ENCODE measurements around the gene NUDT1.

Gene NUDT1

DNA sequence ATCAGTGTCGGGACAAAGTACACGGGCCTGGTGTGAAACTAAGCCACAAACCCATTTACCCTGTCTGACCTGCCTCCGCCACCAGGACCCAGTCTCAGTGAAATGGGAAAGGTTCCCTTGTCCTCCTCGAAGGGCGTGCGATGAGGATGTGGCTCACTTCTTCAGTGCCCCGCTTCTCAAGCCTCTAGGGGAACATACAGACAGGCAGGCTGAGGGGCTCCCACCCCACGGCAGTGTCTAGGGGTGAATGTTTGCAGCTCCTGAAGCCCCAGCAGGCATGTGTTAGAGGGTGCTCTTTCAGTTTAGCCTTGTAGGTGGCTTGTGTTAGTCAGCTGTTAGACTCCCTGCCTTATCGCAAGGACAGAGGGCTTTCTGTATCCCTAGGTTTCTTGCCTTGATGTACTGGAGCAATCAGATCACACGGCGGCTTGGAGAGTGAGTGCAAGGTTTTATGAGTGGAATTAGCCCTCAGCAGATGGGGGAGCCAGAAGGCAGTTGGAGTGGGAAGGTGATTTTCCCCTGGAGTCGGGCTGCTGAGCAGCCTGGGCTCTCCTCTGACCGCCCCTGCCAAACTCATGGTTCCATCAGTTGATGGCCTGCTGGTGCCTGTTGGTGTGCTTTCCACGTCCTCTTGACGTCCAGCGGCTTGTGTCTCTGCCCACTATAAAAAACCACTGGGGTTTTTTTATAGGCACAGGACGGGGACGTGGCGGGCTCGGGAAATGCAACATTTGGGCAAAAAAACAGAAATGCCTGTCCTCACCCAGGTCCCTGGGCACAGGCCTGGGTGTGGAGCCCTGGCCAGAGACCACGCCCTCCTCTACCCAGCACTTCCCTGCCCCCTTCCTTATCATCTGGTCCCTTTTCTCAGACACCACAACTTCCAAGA is 759 bp downstream of the NUDT1 start:
- no peaks in the 10 kb centered on the region for H3K9me3 Mint-ChIP-seq
- H3K27me3 Mint-ChIP-seq, result no peaks in the 10 kb centered on the region
- H3K36me3 Mint-ChIP-seq, result peaks cover 35 to 47% of the 10 kb centered on the region in 2 donors
- H3K4me1 Mint-ChIP-seq, result peaks cover 44 to 89% of the 10 kb centered on the region in 2 donors
- DNase-seq (no peak), ATAC-seq (replicated peaks) (peak; percentile 39 to 42)
- H3K4me3 Mint-ChIP-seq, result peak overlapping the region; percentile 99
- H3K27ac Mint-ChIP-seq, result peak overlapping the region; percentile 99

DNA sequence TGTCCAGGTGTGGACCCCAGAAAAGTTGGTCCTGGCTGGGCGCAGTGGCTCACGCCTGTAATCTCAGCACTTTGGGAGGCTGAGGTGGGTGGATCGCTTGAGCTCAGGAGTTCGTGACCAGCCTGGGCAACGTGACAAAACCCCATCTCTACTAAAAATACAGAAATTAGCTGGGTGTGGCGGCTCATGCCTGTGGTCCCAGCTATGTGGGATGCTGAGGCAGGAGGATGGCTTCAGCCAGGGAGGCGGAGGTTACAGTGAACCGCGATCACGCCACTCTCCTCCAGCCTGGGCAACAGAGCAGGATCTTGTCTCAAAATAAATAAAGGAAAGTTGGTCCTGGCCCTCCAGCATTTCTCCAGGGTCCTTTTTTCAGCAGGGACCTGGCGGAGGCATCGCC is 1.4 kb downstream of the NUDT1 start:
- no peaks in the 10 kb centered on the region for H3K9me3 Mint-ChIP-seq
- H3K4me1 Mint-ChIP-seq, result peaks cover 44 to 89% of the 10 kb centered on the region in 2 donors
- H3K4me3 Mint-ChIP-seq, result peak overlapping the region; percentile 99
- H3K36me3 Mint-ChIP-seq, result peaks cover 32 to 46% of the 10 kb centered on the region in 2 donors
- no peaks in the 10 kb centered on the region for H3K27me3 Mint-ChIP-seq
- peak overlapping the region; percentile 77 for H3K27ac Mint-ChIP-seq
- DNase-seq (no peak), ATAC-seq (replicated peaks) (no peak)

DNA sequence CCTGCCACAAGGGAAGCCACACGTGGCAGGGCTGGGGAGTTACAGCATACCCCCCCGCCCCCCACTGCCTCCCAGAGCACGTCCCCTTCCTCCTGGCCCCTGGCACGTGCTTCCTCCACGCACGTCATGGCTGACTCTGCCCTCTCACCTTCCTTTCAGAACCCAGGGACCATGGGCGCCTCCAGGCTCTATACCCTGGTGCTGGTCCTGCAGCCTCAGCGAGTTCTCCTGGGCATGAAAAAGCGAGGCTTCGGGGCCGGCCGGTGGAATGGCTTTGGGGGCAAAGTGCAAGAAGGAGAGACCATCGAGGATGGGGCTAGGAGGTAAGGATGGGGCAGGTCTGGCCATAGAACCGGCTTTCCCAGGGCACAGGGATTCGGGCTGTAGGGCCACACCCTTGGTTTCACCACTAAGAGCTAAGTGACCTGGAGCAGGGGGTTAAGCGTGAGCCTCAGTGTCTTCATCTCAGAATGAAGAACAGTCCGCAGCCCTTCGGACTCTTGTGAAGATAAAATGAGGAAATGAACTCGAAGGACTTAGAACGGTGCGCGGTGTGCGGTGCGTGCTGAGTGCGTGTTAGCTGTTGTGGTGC is 2.5 kb downstream of the NUDT1 start:
- peak overlapping the region in 1 of 2 donors; percentile 42 for H3K4me3 Mint-ChIP-seq
- no peaks in the 10 kb centered on the region for H3K27me3 Mint-ChIP-seq
- ATAC-seq (replicated peaks) (no peak), DNase-seq (no peak)
- H3K27ac Mint-ChIP-seq, result peak overlapping the region; percentile 40
- H3K36me3 Mint-ChIP-seq, result peaks cover 27 to 44% of the 10 kb centered on the region in 2 donors
- no peaks in the 10 kb centered on the region for H3K9me3 Mint-ChIP-seq
- H3K4me1 Mint-ChIP-seq, result peaks cover 52 to 90% of the 10 kb centered on the region in 2 donors

DNA sequence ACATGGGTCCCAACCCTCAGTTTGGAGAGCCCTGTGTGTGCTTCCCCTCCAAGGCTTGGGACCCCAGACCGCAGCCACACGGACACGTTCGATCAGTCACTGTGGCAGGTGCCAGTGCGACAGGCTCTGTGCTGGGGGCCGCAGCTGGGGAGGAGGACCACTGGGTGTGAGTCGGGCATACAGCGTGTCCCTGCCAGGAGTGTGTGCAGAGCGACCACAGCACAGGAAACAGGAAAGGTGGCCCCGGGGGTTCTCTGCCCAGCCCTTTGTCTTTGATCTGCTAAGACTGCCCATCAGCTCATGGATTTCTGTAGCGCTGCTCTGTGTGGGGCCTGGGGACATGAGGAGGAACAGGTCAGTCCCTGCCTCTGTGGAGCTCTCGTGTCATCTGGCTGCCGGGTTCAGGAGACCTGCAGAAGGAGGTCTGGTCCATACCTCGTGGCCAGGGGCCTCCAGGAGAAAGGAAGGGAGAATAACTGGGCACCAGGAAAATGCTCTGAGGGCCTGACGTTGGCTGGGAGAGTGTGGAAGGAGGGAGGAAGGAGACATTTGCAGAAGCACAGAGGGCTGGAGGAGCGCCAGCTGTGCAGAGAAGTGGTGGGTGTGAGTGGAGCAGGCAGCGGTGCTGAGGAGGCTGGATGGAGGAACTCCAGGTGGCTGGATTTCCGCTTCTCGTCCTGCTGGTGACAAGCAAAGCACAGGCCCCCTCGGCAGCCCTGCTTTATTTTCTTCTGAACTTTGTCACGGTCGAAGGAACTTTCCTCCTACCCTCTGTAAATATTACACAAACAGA is 4.1 kb downstream of the NUDT1 start:
- DNase-seq (no peak), ATAC-seq (replicated peaks) (peak in 1 of 2 donors; percentile 3)
- Mint-ChIP-seq H3K4me3 (peak overlapping the region; percentile 77 to 83), H3K4me1 (peaks cover 53 to 92% of the 10 kb centered on the region in 2 donors), H3K36me3 (peaks cover 36 to 51% of the 10 kb centered on the region in 2 donors), H3K27me3 (no peaks in the 10 kb centered on the region), H3K9me3 (no peaks in the 10 kb centered on the region), H3K27ac (peak overlapping the region; percentile 96)

DNA sequence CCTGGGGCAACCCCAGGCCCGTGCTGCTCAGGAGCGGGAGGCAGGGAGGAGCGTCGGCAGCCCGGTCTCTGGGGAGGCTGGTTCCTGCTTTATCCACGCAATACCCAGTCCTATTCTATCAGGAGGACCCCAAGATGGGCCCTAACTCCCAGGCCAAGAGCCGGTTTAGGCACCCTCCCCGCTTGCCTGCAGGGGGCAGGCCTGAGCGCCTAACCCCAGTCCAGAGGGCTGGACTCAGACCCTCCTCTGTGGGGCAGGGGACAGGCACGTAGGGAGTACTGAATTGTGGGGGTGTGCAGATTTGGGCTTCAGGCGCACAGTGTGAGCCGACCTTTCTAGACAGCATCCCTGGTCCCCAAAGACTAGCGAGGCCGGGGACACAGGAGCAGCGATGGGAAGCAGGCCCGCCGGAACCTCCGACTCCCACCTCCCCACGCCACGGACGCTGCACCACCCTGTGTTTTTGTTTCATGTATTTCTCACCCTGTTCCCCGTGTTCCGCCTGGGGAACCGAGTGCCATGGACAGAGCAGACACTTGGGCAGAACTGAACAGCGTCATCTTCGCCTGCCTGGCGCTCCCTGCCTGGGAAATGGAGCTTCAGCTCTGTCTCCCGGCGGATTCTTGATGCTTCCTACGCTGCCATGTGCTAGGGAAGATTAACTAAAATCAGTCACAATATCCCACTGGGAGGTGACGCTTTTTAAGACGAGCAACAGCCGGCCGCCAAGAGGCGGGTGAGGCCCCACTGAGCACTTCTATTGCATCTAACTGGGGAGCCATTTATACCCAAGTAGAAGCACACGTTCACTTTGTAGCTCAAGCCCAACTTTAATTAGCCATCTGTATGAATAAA is 5.3 kb downstream of the NUDT1 start:
- no peaks in the 10 kb centered on the region for H3K27me3 Mint-ChIP-seq
- H3K4me3 Mint-ChIP-seq, result peak overlapping the region; percentile 29 to 83
- peaks cover 39 to 60% of the 10 kb centered on the region in 2 donors for H3K36me3 Mint-ChIP-seq
- H3K27ac Mint-ChIP-seq, result peak overlapping the region; percentile 97
- peaks cover 55 to 98% of the 10 kb centered on the region in 2 donors for H3K4me1 Mint-ChIP-seq
- no peaks in the 10 kb centered on the region for H3K9me3 Mint-ChIP-seq
- ATAC-seq (replicated peaks) (peak; percentile 27 to 38), DNase-seq (peak; percentile 44)

DNA sequence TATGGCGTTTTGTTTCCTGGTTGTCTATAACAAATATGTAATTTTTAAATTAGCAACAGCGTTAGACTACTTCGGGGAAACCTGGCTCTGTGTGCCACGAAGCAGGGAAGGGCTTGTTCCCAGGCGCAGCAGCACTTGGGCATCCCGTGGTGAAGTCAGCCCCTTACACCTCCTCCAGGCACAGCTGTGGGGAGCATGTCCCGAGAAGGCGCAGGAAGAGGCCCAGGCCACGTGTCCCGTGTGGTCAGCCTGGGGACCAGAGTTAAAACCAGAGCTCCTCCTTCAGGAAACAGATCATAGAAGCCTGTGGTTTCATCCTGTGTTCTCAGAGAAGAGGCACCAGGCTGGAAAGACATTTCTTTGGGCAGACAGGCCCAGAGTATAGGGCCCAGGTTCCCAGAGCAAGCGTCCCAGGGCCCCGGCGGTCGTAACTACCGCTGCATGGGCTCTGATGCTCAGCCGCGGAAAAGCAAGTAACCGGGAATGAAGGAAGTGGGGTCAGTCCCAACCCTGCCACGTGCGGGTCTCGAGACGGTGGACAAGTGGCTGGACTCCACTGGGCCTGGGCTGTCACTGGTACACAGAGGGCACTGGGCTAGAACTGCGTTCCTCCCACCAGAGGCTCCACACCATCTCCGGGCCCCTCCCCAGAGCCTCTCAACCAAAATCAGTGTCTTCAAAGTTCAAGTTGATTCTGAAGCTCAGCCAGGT is 7.1 kb downstream of the NUDT1 start:
- Mint-ChIP-seq H3K36me3 (peaks cover 50 to 76% of the 10 kb centered on the region in 2 donors), H3K27ac (peak overlapping the region; percentile 97), H3K9me3 (no peaks in the 10 kb centered on the region), H3K4me1 (peaks cover 60 to 98% of the 10 kb centered on the region in 2 donors), H3K4me3 (peak overlapping the region; percentile 72 to 74), H3K27me3 (no peaks in the 10 kb centered on the region)
- ATAC-seq (replicated peaks), result peak; percentile 32
- DNase-seq, result peak; percentile 44

DNA sequence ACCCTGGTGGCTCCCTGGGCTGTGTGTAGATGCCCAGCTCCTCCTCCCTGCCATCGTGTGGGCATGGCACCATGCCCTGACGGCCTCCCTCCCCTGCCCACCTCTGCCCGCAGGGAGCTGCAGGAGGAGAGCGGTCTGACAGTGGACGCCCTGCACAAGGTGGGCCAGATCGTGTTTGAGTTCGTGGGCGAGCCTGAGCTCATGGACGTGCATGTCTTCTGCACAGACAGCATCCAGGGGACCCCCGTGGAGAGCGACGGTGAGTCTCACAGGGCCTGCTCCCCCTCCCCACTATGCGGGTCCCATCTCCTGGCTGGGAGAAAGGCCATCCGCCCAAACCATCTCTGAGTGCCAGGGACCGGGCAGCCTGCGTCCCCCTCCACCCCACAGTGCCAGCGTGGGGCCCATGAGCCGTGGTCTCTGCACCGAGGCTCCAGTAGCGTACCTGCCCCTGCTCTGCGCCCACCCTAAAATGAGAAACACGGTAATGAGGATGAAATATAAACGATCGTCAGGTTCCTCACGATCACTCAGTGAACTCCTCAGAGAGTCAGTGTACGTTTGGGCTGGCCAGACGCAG is 7.8 kb downstream of the NUDT1 start:
- ATAC-seq (replicated peaks) (no peak), DNase-seq (no peak)
- peak overlapping the region; percentile 72 to 74 for H3K4me3 Mint-ChIP-seq
- no peaks in the 10 kb centered on the region for H3K27me3 Mint-ChIP-seq
- no peaks in the 10 kb centered on the region for H3K9me3 Mint-ChIP-seq
- H3K27ac Mint-ChIP-seq, result peak overlapping the region; percentile 97
- H3K4me1 Mint-ChIP-seq, result peaks cover 61 to 98% of the 10 kb centered on the region in 2 donors
- peaks cover 52 to 77% of the 10 kb centered on the region in 2 donors for H3K36me3 Mint-ChIP-seq

DNA sequence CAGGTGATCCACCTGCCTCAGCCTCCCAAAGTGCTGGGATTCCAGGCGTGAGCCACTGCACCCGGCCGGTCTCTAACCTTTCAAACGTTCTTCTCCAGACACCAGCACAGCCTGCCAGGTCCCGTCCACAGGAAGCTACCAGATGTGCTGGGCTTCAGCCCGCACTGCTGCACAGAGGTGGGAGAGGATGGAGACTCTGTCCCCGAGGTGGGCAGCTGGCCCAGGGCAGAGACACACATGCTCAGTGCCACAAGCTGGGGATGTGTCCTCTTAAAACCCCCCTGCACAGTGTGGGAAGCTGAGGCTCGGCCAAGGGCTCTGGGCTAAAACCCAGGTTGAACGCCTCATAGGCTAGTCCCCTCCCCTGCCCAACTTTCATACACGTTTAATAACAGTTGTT is 9.4 kb downstream of the NUDT1 start:
- Mint-ChIP-seq H3K4me3 (peak overlapping the region in 1 of 2 donors; percentile 44), H3K27me3 (no peaks in the 10 kb centered on the region), H3K27ac (peak overlapping the region; percentile 86), H3K9me3 (no peaks in the 10 kb centered on the region), H3K36me3 (peaks cover 55 to 82% of the 10 kb centered on the region in 2 donors), H3K4me1 (peaks cover 62 to 98% of the 10 kb centered on the region in 2 donors)
- DNase-seq (no peak), ATAC-seq (replicated peaks) (no peak)

DNA sequence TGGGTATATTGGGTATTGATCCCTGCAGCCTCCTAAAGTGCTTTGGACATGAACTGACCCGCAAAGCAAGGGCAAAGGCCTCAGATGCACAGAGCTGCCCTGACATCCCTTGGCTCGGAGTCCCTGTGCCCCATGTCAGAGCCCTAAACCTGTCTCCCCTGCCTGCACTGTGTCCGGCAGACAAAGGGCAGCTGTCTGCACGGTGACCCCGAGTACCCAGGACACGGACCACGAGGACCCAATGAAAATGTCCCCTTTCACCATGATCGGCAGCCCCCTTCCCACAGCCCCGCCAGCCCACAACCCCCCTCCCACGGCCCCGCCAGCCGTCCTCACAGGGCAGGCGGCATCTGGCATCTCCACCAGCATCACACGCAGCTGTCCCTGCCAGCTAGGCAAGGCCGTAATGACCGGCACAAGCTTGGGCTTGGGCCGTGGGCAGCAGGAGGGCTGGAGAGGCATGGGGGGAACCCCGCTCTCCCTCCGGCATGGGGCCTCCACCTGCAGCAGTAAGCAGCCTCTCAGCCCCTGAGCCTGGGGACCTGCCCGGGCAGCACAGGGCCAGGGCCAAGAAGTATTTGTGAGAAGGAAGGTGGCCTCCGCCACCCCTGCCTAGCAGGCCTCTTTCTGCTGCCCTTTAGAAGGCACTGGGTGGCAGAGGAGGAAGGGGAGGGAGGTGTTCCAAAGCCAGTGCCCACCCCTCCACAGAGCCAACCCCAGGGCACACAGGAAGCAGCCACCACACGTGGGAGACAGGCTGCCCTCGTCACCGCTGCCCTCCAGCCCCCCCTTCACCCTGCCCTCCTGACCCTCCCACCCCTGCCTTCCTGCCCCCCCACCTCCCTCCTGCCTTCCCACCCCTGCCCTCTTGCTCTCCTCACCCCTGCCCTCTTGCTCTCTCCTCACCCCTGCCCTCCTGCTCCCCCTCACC is 10.1 kb downstream of the NUDT1 start:
- no peak for DNase-seq

DNA sequence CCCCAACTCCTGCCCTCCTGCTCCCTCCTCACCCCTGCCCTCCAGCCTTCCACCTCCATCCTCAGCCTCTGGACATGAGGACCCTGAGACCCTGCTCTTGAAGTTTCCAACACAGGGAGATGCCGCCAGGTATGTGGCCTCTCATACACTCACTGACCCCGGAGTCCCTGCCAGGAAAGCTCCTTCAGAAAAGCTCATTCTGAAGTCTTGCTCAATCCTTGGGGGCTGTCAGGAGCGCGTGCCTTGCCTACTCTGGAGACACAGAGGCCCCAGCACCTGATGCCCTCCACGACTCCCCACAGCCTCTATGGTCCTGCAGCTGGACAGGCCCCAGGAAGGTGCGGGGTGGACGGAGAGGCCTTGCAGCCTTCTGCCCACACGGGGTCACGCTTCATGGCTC is 11.0 kb downstream of the NUDT1 start:
- no peaks in the 10 kb centered on the region for H3K9me3 Mint-ChIP-seq
- peak overlapping the region in 1 of 2 donors; percentile 52 for H3K4me3 Mint-ChIP-seq
- DNase-seq (no peak), ATAC-seq (replicated peaks) (no peak)
- peaks cover 64 to 87% of the 10 kb centered on the region in 2 donors for H3K36me3 Mint-ChIP-seq
- peak overlapping the region; percentile 96 for H3K27ac Mint-ChIP-seq
- H3K4me1 Mint-ChIP-seq, result peaks cover 58 to 93% of the 10 kb centered on the region in 2 donors
- no peaks in the 10 kb centered on the region for H3K27me3 Mint-ChIP-seq

More for the DNA sequence above, 10.1 kb downstream of the NUDT1 start:
- peaks cover 60 to 86% of the 10 kb centered on the region in 2 donors for H3K36me3 Mint-ChIP-seq
- no peaks in the 10 kb centered on the region for H3K27me3 Mint-ChIP-seq
- H3K9me3 Mint-ChIP-seq, result no peaks in the 10 kb centered on the region
- H3K4me3 Mint-ChIP-seq, result peak overlapping the region; percentile 4 to 52
- H3K27ac Mint-ChIP-seq, result peak overlapping the region; percentile 96
- peak; percentile 22 to 33 for ATAC-seq (replicated peaks)
- peaks cover 59 to 95% of the 10 kb centered on the region in 2 donors for H3K4me1 Mint-ChIP-seq

DNA sequence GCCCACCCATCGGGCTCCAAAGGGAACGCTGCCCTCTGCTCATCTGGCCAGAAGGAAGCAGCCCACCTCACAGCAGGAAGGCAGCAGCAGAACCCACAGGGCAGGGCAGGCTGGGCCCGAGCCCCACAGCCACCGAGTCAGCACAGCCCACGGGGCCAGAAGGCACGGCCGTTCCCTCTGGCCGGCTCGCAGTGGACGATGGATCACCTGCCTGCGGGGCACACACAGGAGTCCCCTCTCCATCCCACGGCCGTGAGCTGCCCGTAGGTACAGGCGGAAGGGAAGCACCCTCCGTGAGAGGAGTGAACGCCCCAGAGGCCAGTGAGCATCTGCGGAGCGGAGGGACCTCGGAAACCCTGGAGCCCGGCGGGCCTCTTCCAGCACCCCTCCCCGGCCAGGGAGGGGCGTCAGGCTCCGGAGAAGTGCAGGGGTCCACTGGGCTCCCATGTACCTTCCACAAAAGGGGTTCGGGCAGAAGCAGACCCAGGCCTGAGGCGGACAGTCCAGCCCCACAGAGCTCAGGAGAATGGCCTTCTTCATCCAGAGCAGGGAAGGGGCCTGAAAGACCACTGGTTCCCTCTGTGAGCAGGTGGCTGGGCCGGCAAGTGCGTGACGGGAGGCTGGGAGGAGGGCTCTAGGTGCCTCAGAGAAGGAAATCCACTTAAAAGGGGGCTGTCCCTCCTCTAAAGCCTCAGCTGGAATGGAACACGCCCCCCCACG is 11.7 kb downstream of the NUDT1 start:
- H3K4me1 Mint-ChIP-seq, result peaks cover 53 to 92% of the 10 kb centered on the region in 2 donors
- DNase-seq (no peak), ATAC-seq (replicated peaks) (no peak)
- H3K36me3 Mint-ChIP-seq, result peaks cover 67 to 90% of the 10 kb centered on the region in 2 donors
- peak overlapping the region; percentile 52 for H3K4me3 Mint-ChIP-seq
- H3K27ac Mint-ChIP-seq, result peak overlapping the region; percentile 96
- H3K9me3 Mint-ChIP-seq, result no peaks in the 10 kb centered on the region
- no peaks in the 10 kb centered on the region for H3K27me3 Mint-ChIP-seq
